A673 (cell line): Measurements from ENCODE around the gene KCNH8. TPM values are rescaled to one million over a fixed set of nuclear protein-coding genes. Genes with fewer than 3 reads are reported as not detected.
A peak's percentile ranks its signal among the peaks of the same experiment; 100 is the strongest.

Source experiments
- BruUV-seq: library from RNA; stranded (reverse); fragments of 400-500 nt; replicated peaks from 2 replicates; lab custom pipeline; 2021; lab: Mats Ljungman, UMichigan
- CTCF ChIA-PET: fragments of 300-600 bp; sonication (Branson Sonifier 250); formaldehyde crosslinking; loops from one replicate; lab custom pipeline; 2022; ENCODE audit warnings: antibody characterized with exemption; lab: Charles Lee
- POLR2A ChIA-PET: fragments of 300-600 bp; sonication (Branson Sonifier 250); formaldehyde crosslinking; loops from one replicate; lab custom pipeline; 2022; ENCODE audit warnings: antibody characterized with exemption; ENCODE audit not compliant: low non-redundant PET; lab: Charles Lee
- DNase-seq: peaks from one replicate; pipeline ENCODE4 v3.0.0-alpha.2; 2015; ENCODE audit warnings: low spot score
- H3K27ac ChIP-seq: fragments of 200-600 bp; sonication (generic); 2 replicates; pipeline ENCODE4 v1.5.1; 2016; ENCODE audit warnings: mixed run types, low read depth, mild to moderate bottlenecking, mixed read lengths, antibody characterized with exemption, low read length; ENCODE audit not compliant: poor library complexity, severe bottlenecking
- H3K27me3 ChIP-seq: fragments of 200-600 bp; sonication (generic); replicated peaks from 2 replicates; pipeline ENCODE4 v1.6.1; 2017; ENCODE audit warnings: mixed run types, low read depth, mild to moderate bottlenecking, mixed read lengths, antibody characterized with exemption, low read length; ENCODE audit not compliant: insufficient read depth, poor library complexity
- H3K36me3 ChIP-seq: fragments of 200-600 bp; sonication (generic); 2 replicates; pipeline ENCODE4 v1.6.1; 2016; ENCODE audit warnings: mixed run types, mild to moderate bottlenecking, mixed read lengths, antibody characterized with exemption, low read length; ENCODE audit not compliant: insufficient read depth, poor library complexity, severe bottlenecking
- H3K4me1 ChIP-seq: fragments of 200-600 bp; sonication (generic); 2 replicates; pipeline ENCODE4 v1.6.1; 2017; ENCODE audit warnings: mixed run types, mild to moderate bottlenecking, mixed read lengths, antibody characterized with exemption, low read length; ENCODE audit not compliant: insufficient read depth, poor library complexity, severe bottlenecking
- H3K4me3 ChIP-seq: fragments of 200-600 bp; sonication (generic); 2 replicates; pipeline ENCODE4 v1.5.1; 2016; ENCODE audit warnings: low read depth, mixed run types, mild to moderate bottlenecking, mixed read lengths, low read length; ENCODE audit not compliant: poor library complexity, severe bottlenecking
- H3K9me3 ChIP-seq: fragments of 200-600 bp; sonication (generic); 2 replicates; pipeline ENCODE4 v1.6.1; 2016; ENCODE audit warnings: mixed run types, low read depth, mild to moderate bottlenecking, mixed read lengths, antibody characterized with exemption, low read length; ENCODE audit not compliant: poor library complexity, severe bottlenecking
- CTCF ChIP-seq: fragments of 300-800, 200-600 bp; sonication (generic); conservative IDR thresholded peaks from 2 replicates; pipeline ENCODE4 v1.5.1; 2017; ENCODE audit warnings: low read depth, mild to moderate bottlenecking, antibody characterized with exemption, low read length, moderate library complexity, mixed read lengths
- EZH2 ChIP-seq: fragments of 200-600 bp; sonication (generic); IDR thresholded peaks from 2 replicates; pipeline ENCODE4 v1.6.1; 2017; ENCODE audit warnings: borderline replicate concordance, low read depth, mild to moderate bottlenecking, mixed read lengths, antibody characterized with exemption, low read length; ENCODE audit not compliant: poor library complexity, severe bottlenecking
- intact Hi-C: fragments of 100-400 bp; cut with micrococcal nuclease; formaldehyde crosslinking; loops from one replicate; pipeline ENCODE4 v1.10.0; 2022; ENCODE audit not compliant: unreplicated experiment
- total RNA-seq: library from RNA; stranded (reverse); gene quantifications from 2 replicates; pipeline ENCODE4 v1.2.3, GENCODE V29; 2021

KCNH8 gene
- total RNA-seq, 1 experiment from 2014 or later, result not detected

- no peak for TF ChIP-seq EZH2
- TF ChIP-seq CTCF, result no peak
- H3K4me3 ChIP-seq, result no peak overlapping the region
- ChIA-PET POLR2A (no interaction called here), CTCF (no interaction called here)
- H3K9me3 ChIP-seq, result no peaks in the 10 kb centered on the region
- no peak overlapping the region for H3K27ac ChIP-seq
- intact Hi-C loops, result no loop called here
- no peak for DNase-seq
- peaks cover 3% of the 10 kb centered on the region for H3K27me3 ChIP-seq
- BruUV-seq, result no TSS peak
- no peaks in the 10 kb centered on the region for H3K4me1 ChIP-seq
- H3K36me3 ChIP-seq, result no peaks in the 10 kb centered on the region
Observed at GRCh38 chr3:19202754-19203153, 54.4 kb downstream of the KCNH8 start.

DNA sequence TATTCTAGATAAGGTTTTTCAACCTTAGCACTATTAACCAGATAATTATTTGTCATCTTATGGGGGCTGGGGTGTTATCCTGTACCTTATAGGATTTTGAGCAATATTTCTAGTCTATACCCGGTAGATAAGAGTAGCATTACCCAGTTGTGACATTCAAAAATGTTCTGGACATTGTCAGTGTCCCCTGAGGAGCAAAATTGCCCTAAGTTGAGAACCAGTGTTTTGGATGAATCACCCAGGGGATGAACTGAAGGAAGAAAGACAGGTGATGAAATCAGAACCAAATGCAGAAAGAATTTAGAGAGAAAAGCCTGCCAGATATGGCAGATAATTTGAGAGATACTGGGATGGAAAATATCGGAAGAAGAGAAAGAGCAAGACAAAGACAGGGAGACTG, 58.2 kb downstream of the KCNH8 start:
- POLR2A ChIA-PET, result no interaction called here
- no TSS peak for BruUV-seq
- CTCF ChIA-PET, result no interaction called here

DNA sequence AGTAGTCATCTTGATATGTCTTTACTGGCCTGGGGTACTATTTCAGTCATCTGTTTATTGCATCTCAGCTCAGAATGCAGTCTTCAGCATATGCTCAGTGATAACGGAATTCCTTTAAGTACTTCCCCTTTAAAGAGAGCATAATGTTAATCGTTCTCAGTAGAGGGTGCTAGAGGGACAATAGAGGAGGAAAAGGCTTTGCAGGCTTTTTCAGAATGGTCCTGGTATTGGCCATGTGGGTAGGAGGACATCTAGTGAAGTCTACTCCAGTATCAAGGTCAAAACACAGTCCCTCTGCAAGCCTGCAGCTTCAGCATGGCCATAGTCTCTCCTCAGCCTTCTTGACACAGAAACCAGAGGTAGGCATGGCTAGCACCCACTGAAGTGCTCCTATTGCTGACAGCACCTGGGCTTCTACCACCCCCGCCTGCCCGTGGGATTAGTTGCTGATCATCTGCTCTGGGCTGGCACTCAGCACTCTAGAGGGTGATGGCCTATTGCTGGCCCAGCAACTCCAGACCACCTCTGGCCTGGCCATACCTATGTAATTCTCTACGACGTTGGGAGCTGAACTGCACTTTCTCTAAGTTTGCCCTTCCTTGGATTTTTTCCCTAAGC, 65.4 kb downstream of the KCNH8 start:
- TF ChIP-seq EZH2, result no peak
- TF ChIP-seq CTCF, result peak; percentile 24; the same call in 1 of the 2 replicates
- no peak overlapping the region for H3K4me3 ChIP-seq
- H3K27ac ChIP-seq, result no peak overlapping the region
- no peaks in the 10 kb centered on the region for H3K36me3 ChIP-seq
- ChIA-PET CTCF (no interaction called here), POLR2A (no interaction called here)
- no TSS peak for BruUV-seq
- intact Hi-C loops, result no loop called here
- no peaks in the 10 kb centered on the region for H3K4me1 ChIP-seq
- peak; percentile 12 for DNase-seq
- no peaks in the 10 kb centered on the region for H3K27me3 ChIP-seq
- H3K9me3 ChIP-seq, result no peaks in the 10 kb centered on the region

More for the DNA sequence above, 58.2 kb downstream of the KCNH8 start:
- Histone ChIP-seq H3K27ac (no peak overlapping the region), H3K36me3 (no peaks in the 10 kb centered on the region), H3K4me1 (no peaks in the 10 kb centered on the region), H3K4me3 (no peak overlapping the region), H3K9me3 (no peaks in the 10 kb centered on the region), H3K27me3 (peaks cover 3% of the 10 kb centered on the region)
- intact Hi-C loops, result no loop called here
- TF ChIP-seq CTCF (no peak), EZH2 (no peak)
- no peak for DNase-seq
